Stomach (tissue), 9 donors: ENCODE data around the gene CNDP2. TPM values are rescaled to one million over a fixed set of nuclear protein-coding genes. Genes with fewer than 3 reads are reported as not detected.

Source experiments
- DNase-seq, 2 donors: peaks; one replicate each; pipeline versions ENCODE4 v3.0.0 to v3.0.0-alpha.2; 2013 to 2019
- H3K27ac ChIP-seq, 5 donors: fragments of 200-600 bp in 4 of 5; sonication (generic) in 4 of 5; one replicate each; pipeline ENCODE4 v1.5.1; 2013 to 2019; ENCODE audit warnings: mild to moderate bottlenecking in 1 of 5, moderate library complexity in 1 of 5
- H3K27me3 ChIP-seq, 3 donors: fragments of 200-600 bp; sonication (generic); one replicate each; pipeline ENCODE4 v1.5.1; 2017 to 2019; ENCODE audit warnings: mixed run types in 1 of 3
- H3K36me3 ChIP-seq, 4 donors: fragments of 200-600 bp; sonication (generic); 1 replicate in 3 of 4; 2 replicates in 1 of 4; pipeline ENCODE4 v1.5.1; 2016 to 2019
- H3K4me1 ChIP-seq, 4 donors: fragments of 200-600 bp; sonication (generic); one replicate each; pipeline ENCODE4 v1.5.1; 2016 to 2019
- H3K4me3 ChIP-seq, 4 donors: fragments of 200-600 bp; sonication (generic) in 3 of 4; one replicate each; pipeline ENCODE4 v1.5.1; 2016 to 2019; ENCODE audit warnings: mild to moderate bottlenecking in 1 of 4
- H3K9me3 ChIP-seq, 4 donors: fragments of 200-600 bp; sonication (generic); one replicate each; pipeline ENCODE4 v1.5.1; 2016 to 2019
- CTCF ChIP-seq, 7 experiments: fragments of 450-650 bp in 4 of 7; fragments of 200-600 bp in 3 of 7; sonication (generic) in 3 of 7; IDR thresholded peaks; one replicate each; pipeline ENCODE4 v1.5.1; 2016 to 2019; ENCODE audit warnings: antibody characterized with exemption in 7 of 7, control low read depth in 2 of 7, mild to moderate bottlenecking in 1 of 7
- EP300 ChIP-seq: sonication (generic); formaldehyde crosslinking; IDR thresholded peaks from one replicate; pipeline ENCODE4 v1.6.1; 2017; ENCODE audit warnings: antibody characterized with exemption
- POLR2A ChIP-seq, 4 donors: fragments of 450-650 bp; IDR thresholded peaks; one replicate each; pipeline ENCODE4 v1.6.1; 2016; ENCODE audit warnings: antibody characterized with exemption in 4 of 4, control low read depth in 2 of 4, mild to moderate bottlenecking in 1 of 4, moderate library complexity in 1 of 4
- POLR2AphosphoS5 ChIP-seq, 3 donors: sonication (generic); formaldehyde crosslinking; IDR thresholded peaks; one replicate each; pipeline ENCODE4 v1.6.1; 2016; ENCODE audit warnings: antibody characterized with exemption in 3 of 3
- WGBS, 5 donors: extraction: QIAGEN DNeasy Blood & Tissue Kit in 3 of 5; methylation state at CpG; one replicate each; pipeline versions ENCODE4 v1.1.5 to v1.1.7; 2013 to 2018; 5-methylcytosine and 5-hydroxymethylcytosine counted together
- intact Hi-C: fragments of 100-400 bp; cut with DNase I; formaldehyde crosslinking; loops from one replicate; pipeline ENCODE4 v1.15.1; 2023; ENCODE audit warnings: low total_unique reads
- polyA plus RNA-seq, 3 donors: library from polyadenylated mRNA; stranded (reverse); fragments of 200-250 nt; gene quantifications; one replicate each; pipeline ENCODE4 v1.2.3, GENCODE V29; 2013
- total RNA-seq, 5 donors: library from RNA; depleted of rRNA; stranded (reverse); fragments of >200 nt; gene quantifications; one replicate each; pipeline versions ENCODE4 v1.1.0 to v1.2.3, GENCODE V29; 2014 to 2016
- donor health status: healthy with polysubstance abuse.
- donor health status: Bipolar disorder and iron deficiency.
- donor health status: healthy.

Gene CNDP2
- total and polyA plus RNA-seq, 8 donors = 12.8 to 204 (median 113) TPM

- Histone ChIP-seq H3K4me1 (peaks cover 33 to 67% (median 38%) of the 10 kb centered on the region in 4 donors), H3K36me3 (peaks cover 76 to 100% (median 99%) of the 10 kb centered on the region in 4 donors), H3K27me3 (no peaks in the 10 kb centered on the region), H3K4me3 (no peak overlapping the region), H3K27ac (peak overlapping the region; percentile 43 to 75 (median 58)), H3K9me3 (no peaks in the 10 kb centered on the region)
- no peak for DNase-seq
- no peak for TF ChIP-seq EP300
- TF ChIP-seq CTCF (IDR thresholded peaks at IDR 0.05) = no peak
- TF ChIP-seq POLR2AphosphoS5 (IDR thresholded peaks at IDR 0.05) = no peak
- TF ChIP-seq POLR2A (IDR thresholded peaks at IDR 0.05) = no peak
- intact Hi-C loops = no loop called here
- WGBS, 5 donors = 39 to 79% (median 67%) methylated on average over 11 to 14 of the region's 14 CpGs
Measured at GRCh38 chr18:74507927-74508326, 11.8 kb downstream of the CNDP2 start.

- H3K4me1 ChIP-seq = peaks cover 33 to 67% (median 38%) of the 10 kb centered on the region in 4 donors
- 41 to 59% (median 53%) methylated on average over 9 of the region's 9 CpGs for WGBS, 5 donors
- intact Hi-C loops = no loop called here
- peak in 1 of 2 donors; percentile 13 for DNase-seq
- peak overlapping the region in 2 of 5 donors; percentile 5 to 75 for H3K27ac ChIP-seq
- peaks cover 74 to 100% (median 99%) of the 10 kb centered on the region in 4 donors for H3K36me3 ChIP-seq
- H3K4me3 ChIP-seq = no peak overlapping the region
- no peak for TF ChIP-seq CTCF (IDR thresholded peaks at IDR 0.05)
- TF ChIP-seq POLR2AphosphoS5 (IDR thresholded peaks at IDR 0.05) = no peak
- no peak for TF ChIP-seq EP300
- TF ChIP-seq POLR2A (IDR thresholded peaks at IDR 0.05) = no peak
- H3K9me3 ChIP-seq = no peaks in the 10 kb centered on the region
- H3K27me3 ChIP-seq = no peaks in the 10 kb centered on the region
Measured at GRCh38 chr18:74508366-74508765, 12.2 kb downstream of the CNDP2 start.

DNA sequence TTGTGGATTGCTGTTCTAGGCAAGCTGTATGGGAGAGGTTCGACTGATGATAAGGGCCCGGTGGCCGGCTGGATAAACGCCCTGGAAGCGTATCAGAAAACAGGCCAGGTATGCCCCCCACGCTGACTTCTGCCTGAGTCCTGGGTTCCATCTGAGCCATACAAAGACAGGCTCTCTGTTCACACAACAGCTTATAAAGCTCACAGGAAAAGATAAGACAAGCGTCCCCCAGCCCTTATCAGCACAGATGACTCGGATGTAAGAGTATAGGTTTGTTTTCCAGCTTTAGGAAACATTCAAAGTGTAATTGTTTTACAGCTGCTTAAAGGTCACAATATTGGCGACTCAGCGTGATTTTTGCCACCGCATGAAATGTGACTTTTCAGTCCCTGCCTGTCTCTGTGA, 12.7 kb downstream of the CNDP2 start:
- peaks cover 33 to 67% (median 38%) of the 10 kb centered on the region in 4 donors for H3K4me1 ChIP-seq
- peak in 1 of 2 donors; percentile 27 for DNase-seq
- intact Hi-C loops = no loop called here
- WGBS, 5 donors = 37 to 63% (median 48%) methylated on average over 11 of the region's 11 CpGs
- TF ChIP-seq EP300 (no peak), CTCF (IDR thresholded peaks at IDR 0.05) (no peak), POLR2AphosphoS5 (IDR thresholded peaks at IDR 0.05) (no peak), POLR2A (IDR thresholded peaks at IDR 0.05) (no peak)
- no peaks in the 10 kb centered on the region for H3K27me3 ChIP-seq
- no peaks in the 10 kb centered on the region for H3K9me3 ChIP-seq
- no peak overlapping the region for H3K4me3 ChIP-seq
- peak overlapping the region in 1 of 5 donors; percentile 5 for H3K27ac ChIP-seq
- H3K36me3 ChIP-seq = peaks cover 74 to 100% (median 99%) of the 10 kb centered on the region in 4 donors

GRCh38 chr18:74509856-74510769, 13.9 kb downstream of the CNDP2 start:
- peak in 1 of 2 donors; percentile 24 for DNase-seq
- intact Hi-C loops = no loop called here
- no peak overlapping the region for H3K27ac ChIP-seq
- no peaks in the 10 kb centered on the region for H3K9me3 ChIP-seq
- WGBS, 5 donors = 78 to 88% (median 83%) methylated on average over 25 to 29 of the region's 29 CpGs
- H3K36me3 ChIP-seq = peaks cover 69 to 100% (median 98%) of the 10 kb centered on the region in 4 donors
- no peak overlapping the region for H3K4me3 ChIP-seq
- H3K4me1 ChIP-seq = peaks cover 33 to 67% (median 40%) of the 10 kb centered on the region in 4 donors
- TF ChIP-seq CTCF (IDR thresholded peaks at IDR 0.05) (no peak), POLR2AphosphoS5 (IDR thresholded peaks at IDR 0.05) (no peak), EP300 (no peak)
- no peaks in the 10 kb centered on the region for H3K27me3 ChIP-seq
